HG03064 (cell line): ENCODE results near the gene ITIH2.
"Not testable (repeated sequence)": the region's sequence is repeated elsewhere in the genome, so short reads cannot be mapped to it uniquely, and the experiment has no call there.

ENCODE experiments used
- ATAC-seq: cut with Tn5 transposase; IDR thresholded peaks from one replicate; pipeline ENCODE4 v1.9.1; 2021; ENCODE audit warnings: low read depth; ENCODE audit not compliant: unreplicated experiment

The ITIH2 gene

GRCh38 chr10:7696545-7696944 is 6.6 kb upstream of the ITIH2 start:
- ATAC-seq, result no peak

DNA sequence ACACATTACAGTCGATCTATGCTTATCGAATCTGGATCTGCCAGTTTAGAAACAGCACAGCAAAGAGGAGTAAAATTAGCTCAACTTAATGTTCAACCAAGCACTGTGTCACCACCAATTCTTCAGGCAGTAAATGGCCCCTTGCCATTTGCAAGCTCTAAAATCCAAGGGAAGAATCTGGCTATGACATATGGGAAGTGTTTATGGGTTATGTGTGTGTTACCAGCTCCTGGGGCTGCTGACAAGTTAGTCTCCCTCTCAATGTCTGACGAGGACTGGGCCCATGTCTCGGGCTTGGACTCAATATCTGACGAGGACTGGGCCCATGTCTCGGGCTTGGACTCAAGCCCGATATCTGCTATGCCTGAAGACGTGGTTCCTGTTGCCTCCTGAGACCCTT is 5.7 kb upstream of the ITIH2 start:
- no peak for ATAC-seq

DNA sequence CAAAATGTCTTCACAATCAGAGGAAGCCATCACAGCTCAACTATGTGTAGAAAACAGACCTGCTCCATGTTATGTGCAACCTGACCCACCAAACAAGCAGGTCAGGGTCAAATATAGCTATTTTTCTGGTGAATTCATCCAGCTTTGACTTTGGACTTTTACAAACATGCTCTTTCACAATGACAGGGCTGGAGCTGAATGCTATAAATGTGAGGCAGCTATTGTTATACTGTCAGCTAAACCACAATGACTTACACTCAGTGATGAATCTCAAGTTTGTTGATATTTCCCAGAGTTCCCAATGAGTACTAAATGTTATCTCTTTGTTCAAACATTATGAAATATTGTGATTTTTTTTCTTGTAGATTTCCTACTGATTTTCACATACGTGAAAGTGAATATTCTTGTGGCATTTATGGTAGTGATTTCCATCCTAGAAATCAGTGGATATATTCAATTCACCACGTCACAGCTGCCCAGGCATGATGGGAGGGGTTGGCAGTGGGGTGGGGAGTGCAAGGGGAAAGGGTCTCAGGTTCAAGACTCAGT is 2.5 kb upstream of the ITIH2 start:
- no peak for ATAC-seq

GRCh38 chr10:7701158-7701742 is 1.9 kb upstream of the ITIH2 start:
- ATAC-seq, result no peak

DNA sequence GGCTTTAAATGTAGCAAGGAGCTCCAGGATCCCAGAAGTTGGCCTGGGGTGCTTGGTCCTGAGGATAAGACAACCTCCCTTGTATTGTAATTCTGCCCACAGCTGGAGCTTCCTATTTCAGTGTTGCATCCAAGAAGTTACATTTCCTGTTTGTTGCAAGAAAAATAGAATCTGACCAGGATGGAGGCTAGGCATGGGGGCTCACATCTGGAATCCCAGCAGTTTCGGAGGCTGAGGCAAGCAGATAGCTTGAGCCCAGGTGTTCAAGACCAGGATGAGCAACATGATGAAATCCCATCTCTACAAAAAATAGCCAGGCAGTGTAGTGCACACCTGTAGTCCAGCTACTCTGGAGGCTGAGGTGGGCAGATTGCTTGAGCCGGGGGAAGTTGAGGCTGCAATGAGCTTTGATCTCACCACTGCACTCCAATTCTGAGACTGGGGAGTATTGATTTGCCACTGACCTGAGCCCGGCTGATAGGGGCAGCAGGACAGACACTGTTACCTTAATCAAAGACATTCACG is 766 bp upstream of the ITIH2 start:
- no peak for ATAC-seq

- no peak for ATAC-seq
Measured at GRCh38 chr10:7704071-7705016, 1.2 kb downstream of the ITIH2 start.

DNA sequence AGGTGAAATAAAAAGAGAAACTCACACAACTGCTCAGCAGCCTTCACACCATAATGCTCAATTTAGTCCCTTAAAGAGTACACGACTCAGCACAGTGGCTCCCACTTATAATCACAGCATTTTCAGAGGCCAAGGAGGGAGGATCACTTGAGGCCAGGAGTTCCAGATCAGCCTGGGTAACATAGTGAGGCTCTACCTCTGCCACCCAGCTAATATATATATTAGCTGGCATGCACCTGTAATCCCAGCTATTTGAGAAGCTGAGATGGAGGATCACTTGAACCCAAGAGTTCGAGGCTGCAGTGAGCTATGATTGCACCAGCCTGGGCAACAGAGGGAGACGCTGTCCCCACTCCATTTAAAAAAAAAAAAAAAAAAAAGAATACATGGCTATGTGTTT is 2.2 kb downstream of the ITIH2 start:
- ATAC-seq, result no peak

- no peak for ATAC-seq
Measured at GRCh38 chr10:7706534-7707073, 3.5 kb downstream of the ITIH2 start.

GRCh38 chr10:7707102-7707501 is 4.0 kb downstream of the ITIH2 start:
- ATAC-seq, result no peak

DNA sequence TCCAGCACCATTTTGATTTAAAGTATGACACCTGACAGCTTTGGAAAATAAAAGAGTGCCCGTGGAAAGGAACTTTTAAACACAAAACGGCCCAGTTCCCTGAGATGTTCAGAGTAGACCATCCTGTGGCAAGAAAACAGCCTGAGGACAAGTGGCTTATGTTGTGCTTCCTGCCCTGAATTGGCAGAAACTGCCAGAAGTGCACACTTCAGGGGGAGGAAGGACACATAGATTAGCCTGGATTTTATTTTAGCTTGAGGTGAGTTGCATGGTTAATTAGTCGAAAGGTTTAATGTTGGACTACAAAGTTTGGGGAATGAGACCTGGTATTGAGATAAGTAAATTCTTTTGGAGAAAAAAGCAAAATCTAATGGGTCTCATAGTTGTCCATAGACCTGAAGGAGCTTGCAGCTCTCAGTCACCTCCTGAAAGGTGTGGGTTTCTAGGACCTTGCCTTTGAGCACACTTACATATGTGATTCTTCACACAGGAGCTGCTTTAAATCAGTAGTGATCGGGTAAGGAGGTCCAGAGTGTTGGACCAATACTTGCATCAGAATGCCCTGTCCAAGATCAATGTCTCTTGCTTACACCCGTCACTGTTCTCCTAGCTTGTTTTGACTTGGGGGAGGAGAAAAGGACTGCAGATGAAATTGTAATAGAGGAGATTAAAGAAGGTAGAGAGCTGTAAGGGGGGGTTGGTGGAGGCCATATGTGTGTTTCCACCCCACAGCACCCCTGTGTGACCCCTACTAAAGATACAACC is 4.9 kb downstream of the ITIH2 start:
- ATAC-seq, result no peak

GRCh38 chr10:7708832-7709231 is 5.7 kb downstream of the ITIH2 start:
- ATAC-seq, result no peak

DNA sequence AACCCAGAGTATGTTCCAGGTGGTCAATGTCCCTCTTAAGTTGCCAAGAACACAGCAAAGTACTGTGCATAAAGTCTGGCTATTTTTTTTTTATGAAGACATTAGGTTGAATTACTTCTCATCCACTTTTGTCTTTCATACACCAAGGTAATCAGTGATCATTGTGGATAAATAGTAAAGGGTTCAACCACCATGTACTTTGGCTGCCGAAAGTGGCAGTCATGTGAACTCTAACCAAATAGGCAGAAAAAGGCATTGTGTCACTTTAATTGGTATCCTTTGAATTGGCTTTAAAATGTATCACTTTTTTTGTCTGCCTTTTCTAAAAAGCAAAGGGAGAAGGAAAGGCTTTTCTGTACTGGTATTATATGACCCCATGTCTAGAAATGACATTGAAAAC is 7.3 kb downstream of the ITIH2 start:
- no peak for ATAC-seq

DNA sequence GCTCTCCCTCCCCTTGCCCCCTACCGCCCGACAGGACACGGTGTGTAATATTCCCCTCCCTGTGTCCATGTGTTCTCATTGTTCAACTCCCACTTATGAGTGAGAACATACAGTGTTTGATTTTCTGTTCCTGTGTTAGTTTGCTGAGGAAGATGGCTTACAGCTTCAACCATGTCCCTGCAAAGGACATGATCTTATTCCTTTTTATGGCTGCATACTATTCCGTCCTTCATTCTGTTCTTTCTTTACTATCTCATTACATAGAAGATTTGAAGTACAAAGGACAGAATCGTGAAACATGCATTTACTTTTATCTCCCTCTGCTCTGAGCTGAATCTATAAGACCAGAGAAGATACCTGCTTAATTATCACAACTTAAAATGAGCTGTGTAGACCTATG is 8.0 kb downstream of the ITIH2 start:
- not testable (repeated sequence) for ATAC-seq

DNA sequence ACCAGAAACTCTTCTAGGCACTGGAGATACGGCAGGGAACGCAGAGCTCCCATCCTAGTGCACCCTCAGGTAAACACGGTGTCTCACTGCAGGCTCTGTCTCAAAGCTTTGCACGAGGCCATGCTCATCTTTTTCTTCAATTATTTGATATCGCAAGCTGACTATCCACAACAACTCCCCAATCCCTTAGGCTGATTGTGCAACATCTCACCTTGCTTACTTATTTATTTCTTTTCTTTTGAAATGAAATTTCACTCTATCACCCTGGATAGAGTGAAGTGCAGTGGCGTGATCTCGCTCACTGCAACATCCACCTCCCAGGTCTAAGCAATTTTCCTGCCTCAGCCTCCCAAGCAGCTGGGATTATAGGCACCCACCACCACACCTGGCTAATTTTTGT is 12.4 kb downstream of the ITIH2 start:
- no peak for ATAC-seq

GRCh38 chr10:7717767-7718166 is 14.7 kb downstream of the ITIH2 start:
- ATAC-seq, result no peak

- no peak for ATAC-seq
Measured at GRCh38 chr10:7718685-7719084, 15.6 kb downstream of the ITIH2 start.

DNA sequence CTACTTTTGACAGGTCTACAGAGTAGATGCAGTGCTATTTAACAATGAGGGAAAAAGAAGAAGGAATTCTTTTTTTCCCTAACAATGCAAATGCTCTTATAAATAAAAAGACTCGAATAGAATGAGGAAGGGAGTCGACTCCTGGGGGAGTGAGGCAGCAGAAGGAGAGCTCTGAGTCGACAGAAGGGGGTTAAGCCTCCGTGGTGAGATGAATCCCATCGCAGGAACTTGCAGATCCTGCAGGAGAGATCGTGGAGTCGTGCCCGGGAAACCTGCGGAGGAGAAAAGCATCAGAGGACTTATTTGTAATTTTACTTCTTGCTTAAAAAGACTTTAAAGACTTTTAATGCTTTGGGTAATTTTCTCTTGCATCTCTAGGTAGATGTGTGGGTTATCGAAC is 17.4 kb downstream of the ITIH2 start:
- no peak for ATAC-seq

DNA sequence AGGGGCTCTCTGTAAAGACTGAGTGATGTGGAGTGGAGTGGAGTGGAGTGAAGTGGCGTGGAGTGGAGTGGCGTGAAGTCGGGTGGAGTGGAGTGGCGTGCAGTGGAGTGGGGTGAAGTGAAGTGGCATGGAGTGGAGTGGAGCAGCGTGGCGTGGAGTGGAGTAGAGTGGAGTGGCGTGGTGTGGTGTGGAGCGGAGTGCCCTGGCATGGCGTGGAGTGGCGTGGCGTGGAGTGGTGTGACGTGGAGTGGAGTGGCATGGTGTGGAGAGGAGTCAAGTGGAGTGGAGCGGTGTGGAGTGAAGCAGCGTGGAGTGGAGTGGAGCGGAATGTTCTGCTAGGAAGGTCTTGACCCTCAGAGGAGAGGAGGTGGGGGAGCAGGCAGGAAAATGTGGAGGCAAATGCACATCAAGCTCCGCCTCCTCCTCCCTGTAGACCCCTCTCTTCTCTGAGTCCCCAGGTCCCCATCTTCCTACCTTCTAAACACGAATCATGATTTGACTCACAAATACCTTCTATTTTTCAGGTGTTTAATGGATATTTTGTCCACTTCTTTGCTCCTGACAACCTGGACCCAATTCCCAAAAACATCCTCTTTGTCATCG is 19.9 kb downstream of the ITIH2 start:
- no peak for ATAC-seq

DNA sequence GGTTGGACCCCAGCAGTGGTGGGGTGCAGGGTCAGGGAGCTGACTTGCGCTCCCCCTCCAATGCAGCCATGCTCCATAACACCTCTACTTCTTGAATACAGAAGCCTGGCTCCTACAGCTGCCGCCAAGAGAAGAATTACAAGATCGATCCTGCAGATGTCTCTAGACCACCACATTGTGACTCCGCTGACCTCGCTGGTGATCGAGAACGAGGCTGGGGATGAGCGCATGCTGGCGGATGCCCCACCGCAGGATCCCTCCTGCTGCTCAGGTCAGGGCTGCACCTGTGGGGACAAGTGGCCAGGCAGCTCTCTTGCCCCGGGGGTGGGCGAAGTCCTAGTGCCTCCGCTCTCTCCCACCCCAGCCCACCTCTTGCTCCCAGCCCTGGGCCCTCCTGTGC is 31.7 kb downstream of the ITIH2 start:
- ATAC-seq, result no peak
